CD4-positive, alpha-beta T cell treated with Interleukin-15 for 4 hours (primary cell): ENCODE data around the gene PTPRR.
"Not testable (repeated sequence)": the region's sequence is repeated elsewhere in the genome, so short reads cannot be mapped to it uniquely, and the experiment has no call there.

Experiments
- DNase-seq: peaks from one replicate; pipeline ENCODE4 v3.0.0-alpha.2; 2020; ENCODE audit warnings: low spot score

Gene PTPRR

DNA sequence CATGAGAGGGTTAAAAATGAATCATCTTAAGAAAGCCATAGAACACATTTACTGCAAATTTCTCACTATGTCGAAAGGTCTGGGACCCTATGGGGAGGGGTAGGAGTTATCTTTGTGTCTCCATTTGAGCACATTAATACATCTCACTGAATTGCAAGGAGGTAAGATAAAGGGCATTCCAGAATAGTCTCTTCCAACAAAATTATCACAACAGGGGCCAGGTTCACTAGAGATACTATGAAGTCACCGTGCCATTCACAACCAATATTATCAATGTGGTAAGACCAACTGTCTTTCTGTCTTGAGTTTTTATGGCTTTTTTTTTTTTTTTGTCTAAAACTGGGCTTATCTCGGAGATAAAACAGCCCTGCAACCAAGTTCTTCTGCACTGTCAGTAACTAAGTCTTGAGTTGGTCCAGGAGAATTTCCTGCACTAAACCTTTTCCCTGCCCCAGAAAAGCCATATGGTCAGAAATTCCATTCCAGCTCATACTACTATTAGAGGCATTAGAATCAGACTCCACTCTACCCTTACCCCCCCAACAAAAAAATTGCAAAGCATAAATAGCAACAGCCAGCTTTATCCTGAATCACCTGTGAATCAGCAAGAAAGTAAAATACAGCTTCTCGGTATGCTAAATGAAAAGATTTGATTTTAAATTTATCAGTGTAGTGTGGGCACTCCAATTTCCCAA is 79.7 kb downstream of the PTPRR start:
- DNase-seq = no peak

DNA sequence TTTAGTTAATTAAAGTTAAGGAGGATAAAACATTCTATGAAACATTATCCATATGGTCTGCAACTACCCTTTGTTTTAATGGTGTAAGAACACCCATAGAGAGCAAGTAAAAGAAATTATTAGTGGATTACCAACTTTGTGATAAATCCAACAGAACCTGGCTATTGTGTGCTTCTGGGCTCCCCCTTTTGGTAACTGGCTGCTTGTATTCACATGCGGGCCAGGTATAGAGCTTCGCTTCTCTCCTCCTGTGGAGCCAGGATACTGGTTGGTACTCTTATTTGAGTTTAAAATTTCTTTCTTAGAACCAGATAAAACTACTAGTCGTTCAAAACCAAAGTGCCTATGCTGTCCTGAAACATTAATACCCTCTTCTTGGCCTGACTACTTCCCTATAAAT is 81.0 kb downstream of the PTPRR start:
- DNase-seq = no peak

GRCh38 chr12:70838127-70838526 is 82.4 kb downstream of the PTPRR start:
- DNase-seq = no peak

- no peak for DNase-seq
Measured at GRCh38 chr12:70837026-70837425, 83.5 kb downstream of the PTPRR start.

DNA sequence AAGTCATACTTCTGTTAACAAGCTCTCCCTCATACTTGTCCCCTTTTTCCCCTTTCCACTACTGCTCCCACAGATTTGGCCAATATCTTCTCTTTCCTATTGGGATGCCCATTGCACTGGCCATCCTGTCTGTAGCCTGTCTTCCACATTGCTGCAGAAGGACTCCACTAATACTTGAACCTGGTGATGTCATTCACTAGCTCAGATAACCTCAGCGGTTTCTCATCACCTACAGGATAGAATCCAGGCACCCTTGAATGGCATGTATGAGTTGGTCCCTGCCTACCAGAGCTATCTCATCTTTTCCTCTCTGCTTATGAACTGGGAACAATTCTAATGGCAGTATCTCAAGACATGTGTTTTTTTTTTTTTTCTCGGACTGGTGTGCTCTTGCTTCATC is 84.6 kb downstream of the PTPRR start:
- no peak for DNase-seq

- DNase-seq = no peak
Measured at GRCh38 chr12:70831543-70831942, 89.0 kb downstream of the PTPRR start.

GRCh38 chr12:70830221-70831061 is 90.1 kb downstream of the PTPRR start:
- DNase-seq = no peak

GRCh38 chr12:70829070-70829469 is 91.5 kb downstream of the PTPRR start:
- no peak for DNase-seq

DNA sequence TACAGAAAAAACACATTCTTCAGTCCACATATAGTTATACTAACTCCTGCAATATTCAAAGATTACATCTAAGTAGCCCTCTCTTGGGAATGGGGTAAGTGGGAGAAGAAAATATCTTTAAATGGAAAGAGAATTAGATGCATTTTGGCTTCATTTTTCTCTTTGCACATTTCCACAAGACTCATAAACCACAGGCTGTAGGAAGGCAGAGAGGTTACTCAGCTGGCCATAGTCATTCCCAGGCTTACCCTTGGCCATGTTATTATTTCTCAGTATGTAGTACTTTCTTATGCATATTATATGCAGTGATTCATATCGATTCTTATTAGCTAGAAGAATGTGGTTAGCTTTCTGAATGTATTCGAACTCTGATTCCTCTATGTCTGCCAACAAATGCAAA is 92.2 kb downstream of the PTPRR start:
- no peak for DNase-seq

DNA sequence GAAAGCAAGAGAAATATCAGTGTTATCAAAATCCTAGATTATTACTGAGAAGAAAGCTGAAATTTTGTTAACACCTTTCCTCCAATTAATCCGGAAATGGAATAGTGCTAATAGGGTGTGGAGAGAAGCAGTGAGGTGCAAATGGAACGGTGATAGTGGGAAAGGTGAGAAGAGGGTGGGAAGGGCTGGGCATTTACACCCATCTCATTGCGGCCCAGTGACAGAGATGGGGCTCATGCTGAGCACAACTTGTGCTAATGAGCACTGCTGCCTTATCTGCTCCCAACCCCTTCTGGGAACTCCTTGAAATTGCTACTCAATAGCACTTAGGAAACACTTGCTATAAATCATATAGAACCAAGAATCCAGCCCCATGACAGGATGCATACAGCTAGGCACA is 94.4 kb downstream of the PTPRR start:
- DNase-seq = no peak

DNA sequence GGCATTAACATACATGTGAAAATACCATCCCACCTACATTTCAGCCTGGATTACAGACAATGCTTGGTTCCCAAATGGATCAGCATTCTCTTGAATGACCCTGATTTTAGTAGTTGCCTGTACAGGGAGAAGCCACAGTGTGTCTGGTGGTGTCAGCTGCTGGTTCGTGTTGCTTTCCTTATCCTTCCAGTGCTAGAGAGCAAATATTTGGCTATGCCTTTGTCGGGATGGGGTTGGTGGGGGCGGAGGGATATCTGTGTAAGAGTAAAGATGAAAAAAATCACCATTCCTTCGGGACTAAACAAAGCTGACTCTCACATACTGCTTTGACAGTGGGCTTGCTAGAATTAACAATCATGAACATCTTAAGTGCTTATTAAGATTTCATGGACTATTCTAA is 96.0 kb downstream of the PTPRR start:
- DNase-seq = no peak

GRCh38 chr12:70823182-70823976 is 97.2 kb downstream of the PTPRR start:
- no peak for DNase-seq

GRCh38 chr12:70822412-70822811 is 98.1 kb downstream of the PTPRR start:
- DNase-seq = no peak

GRCh38 chr12:70815971-70816391 is 104.6 kb downstream of the PTPRR start:
- DNase-seq = no peak

DNA sequence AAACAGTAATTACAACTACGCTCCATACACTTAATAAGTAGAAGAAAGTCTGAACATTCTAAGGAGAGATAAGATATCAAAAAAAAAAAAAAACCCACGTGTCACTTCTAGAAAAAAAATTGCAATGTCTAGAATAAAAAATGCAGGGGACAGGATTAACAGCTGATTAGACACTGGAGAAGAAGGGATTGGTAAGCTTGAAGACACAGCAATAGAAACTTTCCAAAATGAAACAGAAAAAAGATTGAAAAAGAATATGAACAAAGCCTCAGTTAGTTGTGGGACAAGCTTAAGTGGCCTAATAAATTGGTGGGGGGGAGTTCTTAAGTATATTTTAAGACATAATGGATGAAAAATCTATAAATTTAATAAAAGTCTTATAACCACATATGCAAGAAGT is 105.5 kb downstream of the PTPRR start:
- DNase-seq = no peak

- DNase-seq = no peak
Measured at GRCh38 chr12:70813559-70813958, 107.0 kb downstream of the PTPRR start.

DNA sequence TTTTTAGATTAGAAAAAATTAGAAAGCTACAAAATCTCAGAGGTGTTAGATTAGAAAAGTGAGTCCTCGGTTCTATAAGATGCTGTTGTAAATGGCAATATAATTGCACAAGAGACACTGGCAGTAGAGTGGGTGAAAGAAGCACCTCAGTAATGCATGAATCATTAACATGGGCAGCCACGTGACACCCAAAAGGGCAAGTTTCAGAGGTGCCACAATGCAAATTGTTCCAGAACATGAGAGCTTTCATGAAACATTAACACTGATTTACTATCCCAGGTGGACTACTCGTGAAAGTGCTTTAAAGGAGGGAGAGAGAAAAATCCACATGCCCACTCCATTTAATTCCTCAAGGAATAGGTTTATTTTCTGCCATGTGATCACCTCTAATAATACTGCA is 108.4 kb downstream of the PTPRR start:
- DNase-seq = no peak

DNA sequence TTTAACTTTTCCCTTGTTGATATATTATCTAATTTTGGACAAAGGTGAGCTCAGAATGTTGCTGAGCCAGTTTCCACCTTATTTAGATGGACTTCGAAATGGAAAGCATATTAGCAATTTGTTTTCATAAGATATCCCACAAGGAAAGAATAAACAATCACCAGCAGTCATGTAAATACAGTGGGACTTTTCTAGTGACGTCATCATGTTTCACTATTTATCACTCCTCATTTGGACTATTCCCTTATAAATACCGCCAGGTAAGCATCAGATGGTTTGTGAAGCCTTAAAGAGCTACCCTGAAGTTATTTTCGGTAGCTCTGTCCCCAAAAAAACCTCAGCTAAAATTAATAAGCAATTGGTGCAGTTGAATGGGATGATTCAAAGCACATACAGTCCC is 110.7 kb downstream of the PTPRR start:
- no peak for DNase-seq

DNA sequence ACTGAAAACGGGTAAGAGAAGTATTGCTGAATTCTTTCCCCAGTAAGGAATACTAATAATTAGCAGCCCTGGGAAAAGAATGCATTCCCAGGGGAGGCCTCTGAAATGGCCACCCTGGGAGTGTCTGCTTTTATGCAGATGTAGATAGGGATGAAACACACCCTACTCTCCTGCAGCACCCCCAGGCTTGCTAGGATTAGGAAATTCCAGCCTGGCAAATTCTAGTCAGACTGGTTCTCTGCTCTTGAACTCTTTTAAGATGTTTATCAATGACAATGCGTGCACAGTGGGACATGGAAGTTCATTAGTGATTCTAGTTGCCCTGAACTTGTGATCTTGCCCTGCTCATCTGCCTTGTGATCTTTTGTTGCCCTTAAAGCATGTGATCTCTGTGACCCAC is 112.5 kb downstream of the PTPRR start:
- not testable (repeated sequence) for DNase-seq

DNA sequence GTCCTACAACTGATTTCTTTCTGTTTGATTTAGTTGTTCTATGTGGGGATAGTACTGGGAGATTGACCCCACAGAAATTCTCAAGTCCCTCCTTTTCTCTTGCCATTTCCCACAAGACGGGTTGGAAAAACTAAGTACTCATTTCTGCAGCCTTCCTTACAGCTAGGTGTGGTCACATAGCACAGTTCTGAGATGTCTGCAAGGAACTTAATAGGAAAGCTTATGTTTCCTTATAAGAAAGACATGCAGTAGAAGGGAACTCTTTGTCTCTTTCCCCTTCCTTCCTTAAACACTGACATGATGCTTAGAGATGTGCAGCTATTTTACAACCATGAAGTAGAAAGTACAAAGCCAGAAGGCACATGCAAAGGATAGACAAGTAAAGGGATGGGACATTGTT is 113.7 kb downstream of the PTPRR start:
- DNase-seq = no peak

- DNase-seq = no peak
Measured at GRCh38 chr12:70806043-70806442, 114.5 kb downstream of the PTPRR start.

DNA sequence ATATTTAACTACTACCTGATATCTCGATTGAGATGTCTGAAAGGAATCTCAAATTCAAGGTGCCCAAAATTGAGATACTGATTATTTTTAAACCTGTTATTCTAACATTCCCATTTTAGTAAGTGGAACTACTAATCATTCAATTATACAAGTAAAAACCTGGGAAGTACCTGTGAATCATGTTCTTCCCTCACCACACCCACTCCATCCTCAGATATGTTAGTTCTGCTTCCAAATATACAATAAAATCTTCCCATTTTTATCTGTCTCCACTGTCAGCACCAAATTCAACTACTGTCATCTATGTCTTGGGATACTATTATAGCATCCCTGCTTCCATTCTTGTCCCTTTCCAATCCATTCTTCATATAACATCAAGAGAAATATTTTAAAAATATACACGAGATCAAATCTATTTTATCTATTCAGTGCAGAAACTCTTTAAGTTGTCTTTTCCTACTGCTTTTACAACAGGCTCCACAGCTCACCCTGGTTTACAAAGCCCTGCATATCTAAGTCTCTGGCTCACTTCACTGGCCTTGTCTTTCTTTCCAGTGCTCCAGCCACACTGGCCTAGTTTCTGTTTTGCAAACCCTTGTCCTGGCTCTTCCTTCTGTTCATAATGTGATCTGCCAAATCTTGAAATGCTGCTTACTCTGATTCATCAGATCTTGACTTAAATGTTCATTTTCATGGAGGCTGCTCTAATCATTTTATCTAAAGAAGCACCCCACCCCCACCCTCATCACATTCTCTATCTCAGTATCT is 122.3 kb downstream of the PTPRR start:
- DNase-seq = no peak
